HG02623 (cell line): Measurements from ENCODE around the gene TNFAIP2.
"Not testable (repeated sequence)": the region's sequence is repeated elsewhere in the genome, so short reads cannot be mapped to it uniquely, and the experiment has no call there.

Experiments used
- ATAC-seq: cut with Tn5 transposase; IDR thresholded peaks from one replicate; pipeline ENCODE4 v1.9.1; 2021; ENCODE audit warnings: moderate library complexity; ENCODE audit not compliant: unreplicated experiment

The TNFAIP2 gene

DNA sequence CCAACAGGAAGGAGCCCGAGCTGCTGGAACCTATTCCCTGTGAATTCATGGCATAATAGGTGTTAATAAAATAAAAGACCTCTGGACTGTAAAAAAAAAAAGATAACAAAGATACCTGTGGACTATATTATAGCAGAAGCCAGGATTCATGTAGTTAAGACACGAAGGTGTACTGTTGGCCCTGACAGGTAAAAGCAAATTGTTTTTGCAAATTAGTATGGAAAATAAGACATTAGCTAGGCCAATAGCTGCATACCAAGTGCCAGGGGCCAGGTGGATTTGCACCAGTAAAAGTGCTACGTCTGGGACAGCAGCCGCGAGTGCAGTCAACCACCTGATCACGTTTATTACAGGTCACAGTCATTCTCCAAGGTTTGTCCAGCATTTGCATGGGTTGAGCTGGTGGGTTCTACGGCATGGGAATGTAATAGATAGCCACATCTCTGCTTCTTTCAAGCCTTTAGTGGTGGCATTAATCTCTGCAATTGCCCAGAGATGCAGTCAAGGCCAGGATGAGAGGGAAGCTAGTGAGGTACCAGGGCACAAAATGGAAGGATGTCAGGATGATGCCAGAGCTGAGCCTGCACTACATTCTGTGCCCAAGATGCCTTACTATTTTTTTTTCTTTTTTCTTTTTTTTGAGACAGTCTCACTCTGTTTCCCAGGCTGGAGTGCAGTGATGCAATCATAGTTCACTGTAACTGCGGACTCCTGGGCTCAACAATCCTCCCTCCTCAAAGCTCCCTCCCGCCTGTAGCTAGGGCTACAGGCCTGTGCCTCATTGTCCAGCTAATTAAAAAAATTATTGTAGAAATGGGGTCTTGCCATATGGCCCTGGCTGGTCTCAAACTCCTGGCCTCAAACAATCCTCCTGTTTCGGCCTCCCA, 26.3 kb downstream of the TNFAIP2 start:
- ATAC-seq = no peak

GRCh38 chr14:103151270-103151945, 28.1 kb downstream of the TNFAIP2 start:
- no peak for ATAC-seq

DNA sequence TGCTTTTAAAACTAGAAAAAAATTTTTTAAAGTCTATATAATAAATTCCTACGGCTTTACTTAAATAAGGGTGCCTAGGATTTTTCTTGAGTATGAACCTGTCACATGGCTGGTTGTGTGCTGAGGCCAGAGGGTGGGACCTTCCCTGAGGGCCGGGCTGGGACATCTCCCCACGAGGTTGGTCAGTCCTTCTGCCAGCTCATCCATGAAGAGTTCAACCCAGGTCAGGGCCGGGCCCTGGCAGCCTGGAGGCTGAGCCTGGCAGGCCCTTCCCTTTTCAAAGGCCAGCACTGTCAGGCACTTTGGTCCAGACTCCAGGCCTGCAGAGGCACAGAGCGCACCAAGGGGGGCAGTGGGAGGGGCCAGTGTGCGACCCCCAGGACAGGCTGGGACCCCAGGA, 31.7 kb downstream of the TNFAIP2 start:
- no peak for ATAC-seq

DNA sequence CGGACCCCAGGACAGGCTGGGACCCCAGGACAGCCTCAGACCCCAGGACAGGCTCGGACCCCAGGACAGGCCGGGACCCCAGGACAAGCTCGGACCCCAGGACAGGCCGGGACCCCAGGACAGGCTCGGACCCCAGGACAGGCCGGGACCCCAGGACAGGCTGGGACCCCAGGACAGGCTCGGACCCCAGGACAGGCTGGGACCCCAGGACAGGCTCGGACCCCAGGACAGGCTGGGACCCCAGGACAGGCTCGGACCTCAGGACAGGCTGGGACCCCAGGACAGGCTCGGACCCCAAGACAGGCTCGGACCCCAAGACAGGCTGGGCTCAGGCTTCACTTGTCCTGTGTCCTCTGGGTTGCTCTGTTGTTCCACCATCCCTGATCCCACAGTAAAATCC, 32.2 kb downstream of the TNFAIP2 start:
- ATAC-seq = not testable (repeated sequence)

DNA sequence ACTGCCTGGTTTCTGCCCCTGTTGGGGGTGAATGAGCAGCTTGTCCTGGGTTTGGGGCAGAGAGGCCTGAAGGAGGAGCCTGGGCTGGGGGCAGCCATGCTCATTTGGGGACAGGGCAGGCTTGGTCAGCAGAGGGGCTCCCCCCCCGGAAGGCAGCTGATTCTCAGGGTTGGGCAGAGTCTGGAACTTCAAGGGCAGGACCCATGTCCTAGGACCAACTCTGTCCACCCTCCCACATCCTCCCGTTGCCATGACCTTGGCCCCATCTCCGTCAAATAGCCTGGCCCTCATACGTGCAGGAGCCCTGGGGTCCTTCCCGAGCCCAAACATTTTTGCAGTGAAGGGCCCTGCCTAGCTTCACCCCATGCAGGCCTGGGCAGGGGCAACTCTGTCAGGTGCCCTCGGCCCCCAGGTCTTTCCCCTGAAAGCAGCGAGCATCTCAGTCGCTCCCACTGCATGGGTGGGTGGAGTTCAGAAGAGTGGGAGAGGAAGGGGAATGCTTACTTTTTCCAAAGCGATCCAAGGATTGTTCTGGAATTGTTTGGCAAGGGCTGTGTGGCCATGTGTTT, 32.6 kb downstream of the TNFAIP2 start:
- ATAC-seq = no peak

GRCh38 chr14:103156651-103157378, 33.6 kb downstream of the TNFAIP2 start:
- no peak for ATAC-seq

GRCh38 chr14:103157969-103158368, 34.7 kb downstream of the TNFAIP2 start:
- ATAC-seq = no peak

GRCh38 chr14:103158688-103159087, 35.4 kb downstream of the TNFAIP2 start:
- no peak for ATAC-seq

DNA sequence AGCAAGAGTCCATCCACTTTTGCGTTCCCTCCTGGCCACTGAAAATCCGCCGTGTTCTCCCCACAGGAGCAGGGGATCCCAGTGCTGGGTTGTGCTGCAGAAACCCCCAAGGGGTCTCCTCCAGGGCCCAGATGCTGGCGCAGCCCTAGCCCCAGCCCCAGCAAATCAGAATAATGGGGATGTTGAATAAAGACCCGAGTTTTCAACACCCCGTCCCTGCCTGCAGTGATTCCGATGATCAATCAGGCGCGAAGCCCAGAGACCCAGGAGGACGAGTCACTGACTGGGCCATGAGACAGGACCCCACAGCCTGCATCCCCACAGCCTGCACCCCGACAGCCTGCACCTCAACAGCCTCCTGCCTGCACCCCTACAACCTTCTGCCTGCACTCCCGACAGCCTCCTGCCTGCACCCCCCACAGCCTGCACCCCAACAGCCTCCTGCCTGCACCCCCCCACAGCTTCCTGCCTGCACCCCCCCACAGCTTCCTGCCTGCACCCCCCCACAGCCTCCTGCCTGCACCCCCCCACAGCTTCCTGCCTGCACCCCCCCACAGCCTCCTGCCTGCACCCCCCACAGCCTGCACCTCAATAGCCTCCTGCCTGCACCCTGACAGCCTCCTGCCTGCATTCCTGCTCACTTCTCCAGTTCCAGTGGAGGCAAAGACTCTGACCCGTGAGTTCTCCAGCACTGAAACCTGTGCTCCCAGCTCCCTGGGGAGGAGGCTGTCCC, 37.2 kb downstream of the TNFAIP2 start:
- no peak for ATAC-seq

GRCh38 chr14:103161054-103161397, 37.8 kb downstream of the TNFAIP2 start:
- no peak for ATAC-seq

- ATAC-seq = no peak
These were observed 39.9 kb downstream of the TNFAIP2 start for GRCh38 chr14:103163199-103163598.

DNA sequence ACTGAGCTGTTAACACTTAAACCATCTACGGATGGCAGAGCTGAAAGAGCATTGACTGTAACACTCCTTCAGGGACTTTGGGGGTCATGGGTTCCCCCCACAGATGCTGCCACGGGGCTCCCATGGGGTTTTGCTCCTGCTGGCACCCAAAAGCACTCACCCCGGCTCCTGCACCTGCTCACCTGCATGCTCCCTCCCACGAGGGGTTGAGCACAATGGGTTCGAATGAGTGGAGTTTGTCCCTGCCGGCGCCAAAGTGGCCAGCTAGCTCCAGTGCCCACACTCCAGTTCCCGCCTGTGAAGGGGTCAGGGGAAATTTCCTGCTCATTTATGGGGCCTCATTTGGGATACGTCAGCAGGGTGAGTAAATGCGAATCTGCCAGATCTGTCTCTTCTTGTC, 40.7 kb downstream of the TNFAIP2 start:
- ATAC-seq = no peak

DNA sequence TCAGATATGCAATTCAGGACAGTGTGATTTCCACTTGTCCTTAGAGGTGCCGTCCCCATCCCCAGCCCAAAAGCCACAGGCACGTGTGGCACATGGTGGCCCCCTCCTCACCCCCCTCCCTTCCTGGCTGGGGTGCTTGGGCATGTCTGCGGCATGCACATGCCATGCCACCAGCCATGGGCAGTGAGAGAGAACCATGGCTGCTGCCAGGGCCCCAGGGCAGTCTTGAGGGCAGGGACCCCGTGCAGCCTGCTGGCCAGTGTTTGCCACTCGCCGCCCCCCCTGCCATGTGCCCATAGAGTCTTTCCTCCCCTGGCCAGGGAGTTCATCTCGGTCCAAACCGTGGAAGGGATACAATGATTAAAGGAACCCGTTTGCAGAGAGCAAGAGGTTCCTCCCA, 41.5 kb downstream of the TNFAIP2 start:
- ATAC-seq = no peak

- no peak for ATAC-seq
These were observed 42.1 kb downstream of the TNFAIP2 start for GRCh38 chr14:103165323-103165722.

- no peak for ATAC-seq
These were observed 46.7 kb downstream of the TNFAIP2 start for GRCh38 chr14:103169954-103170353.

GRCh38 chr14:103171206-103171605, 47.9 kb downstream of the TNFAIP2 start:
- not testable (repeated sequence) for ATAC-seq

DNA sequence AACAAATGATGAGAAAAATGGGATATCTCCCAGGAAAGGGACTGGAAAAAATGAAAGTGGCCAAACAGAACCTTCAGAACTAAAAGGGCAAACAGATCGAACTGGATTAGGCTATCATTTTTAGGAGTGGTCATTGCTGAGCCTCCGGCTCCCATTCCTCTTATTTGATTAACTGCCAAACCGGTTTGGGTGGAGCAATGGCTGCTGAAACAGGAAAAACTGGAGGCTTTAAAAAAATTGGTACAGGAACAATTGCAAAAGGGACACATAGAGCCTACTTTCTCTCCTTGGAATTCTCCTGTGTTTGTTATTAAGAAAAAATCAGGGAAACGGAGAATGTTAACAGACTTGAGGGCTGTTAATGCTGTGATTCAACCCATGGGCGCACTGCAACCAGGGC, 49.7 kb downstream of the TNFAIP2 start:
- ATAC-seq = no peak

GRCh38 chr14:103173887-103174286, 50.6 kb downstream of the TNFAIP2 start:
- ATAC-seq = not testable (repeated sequence)

- ATAC-seq = not testable (repeated sequence)
These were observed 52.9 kb downstream of the TNFAIP2 start for GRCh38 chr14:103176176-103176575.

DNA sequence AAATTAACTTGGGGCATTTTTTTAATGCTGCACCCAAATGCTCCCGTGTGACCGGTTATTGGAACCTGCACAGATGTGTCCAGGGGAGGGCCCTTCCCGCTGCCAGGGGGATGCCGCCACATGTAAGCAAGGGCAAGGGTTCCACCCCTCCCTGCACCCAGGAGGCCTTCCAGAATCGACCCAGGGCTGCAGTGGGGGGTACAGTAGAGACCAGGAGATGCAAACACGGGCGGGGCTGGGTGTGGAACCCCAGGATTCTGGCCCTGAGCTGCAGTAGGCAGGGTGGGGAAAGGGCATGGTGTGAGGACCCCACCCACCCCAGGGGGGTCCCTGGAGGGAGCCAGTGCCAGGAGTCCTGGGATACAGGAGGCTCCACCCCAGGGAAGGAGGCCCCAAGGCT, 54.1 kb downstream of the TNFAIP2 start:
- no peak for ATAC-seq

GRCh38 chr14:103178521-103178920, 55.3 kb downstream of the TNFAIP2 start:
- no peak for ATAC-seq
